ENCODE measurements around the gene ASB12.
"Not testable (repeated sequence)": the region's sequence is repeated elsewhere in the genome, so short reads cannot be mapped to it uniquely, and the experiment has no call there.

The ASB12 gene

GRCh38 chrX:64230123-64230970 is at the start of gene ASB12:
Gene ASB12 (minus strand): TSS chrX:64230607. CDS start chrX:64225650, 4,957 bp downstream.
- Histone ChIP-seq H3K4me1 (ENCODE audit: control insufficient read depth, insufficient read depth, low read length) (no peaks in the 10 kb centered on the region), H3K27ac (ENCODE audit: low read depth, low read length) (no peak within 1 kb of the TSS), H3K4me3 (ENCODE audit: low read depth, low read length) (no peak within 1 kb of the TSS), H3K36me3 (ENCODE audit: control insufficient read depth, insufficient read depth, low read length) (no peaks in the 10 kb centered on the region), H3K27me3 (ENCODE audit: control insufficient read depth, insufficient read depth, low read length) (no peaks in the 10 kb centered on the region), H3K9ac (ENCODE audit: low read depth, low read length) (no peak within 1 kb of the TSS), H3K9me3 (ENCODE audit: control insufficient read depth, insufficient read depth, low read length) (peaks cover 48% of the 10 kb centered on the region)

GRCh38 chrX:64265265-64265664 is 34.9 kb upstream of the ASB12 start:
- no peak overlapping the region for H3K9ac ChIP-seq (ENCODE audit: low read depth, low read length)
- no peaks in the 10 kb centered on the region for H3K36me3 ChIP-seq (ENCODE audit: control insufficient read depth, insufficient read depth, low read length)
- H3K27ac ChIP-seq (ENCODE audit: low read depth, low read length): no peak overlapping the region
- no peaks in the 10 kb centered on the region for H3K4me1 ChIP-seq (ENCODE audit: control insufficient read depth, insufficient read depth, low read length)
- no peaks in the 10 kb centered on the region for H3K27me3 ChIP-seq (ENCODE audit: control insufficient read depth, insufficient read depth, low read length)
- H3K9me3 ChIP-seq (ENCODE audit: control insufficient read depth, insufficient read depth, low read length): peaks cover 45% of the 10 kb centered on the region
- H3K4me3 ChIP-seq (ENCODE audit: low read depth, low read length): no peak overlapping the region

GRCh38 chrX:64229154-64229553 is 1.3 kb downstream of the ASB12 start:
- Histone ChIP-seq H3K4me1 (ENCODE audit: control insufficient read depth, insufficient read depth, low read length) (no peaks in the 10 kb centered on the region), H3K27me3 (ENCODE audit: control insufficient read depth, insufficient read depth, low read length) (no peaks in the 10 kb centered on the region), H3K9ac (ENCODE audit: low read depth, low read length) (no peak overlapping the region), H3K27ac (ENCODE audit: low read depth, low read length) (no peak overlapping the region), H3K36me3 (ENCODE audit: control insufficient read depth, insufficient read depth, low read length) (no peaks in the 10 kb centered on the region), H3K4me3 (ENCODE audit: low read depth, low read length) (no peak overlapping the region), H3K9me3 (ENCODE audit: control insufficient read depth, insufficient read depth, low read length) (peaks cover 53% of the 10 kb centered on the region)

- no peaks in the 10 kb centered on the region for H3K4me1 ChIP-seq (ENCODE audit: control insufficient read depth, insufficient read depth, low read length)
- no peak overlapping the region for H3K4me3 ChIP-seq (ENCODE audit: low read depth, low read length)
- no peak overlapping the region for H3K9ac ChIP-seq (ENCODE audit: low read depth, low read length)
- H3K36me3 ChIP-seq (ENCODE audit: control insufficient read depth, insufficient read depth, low read length): no peaks in the 10 kb centered on the region
- H3K27ac ChIP-seq (ENCODE audit: low read depth, low read length): no peak overlapping the region
- H3K27me3 ChIP-seq (ENCODE audit: control insufficient read depth, insufficient read depth, low read length): no peaks in the 10 kb centered on the region
- peaks cover 41% of the 10 kb centered on the region for H3K9me3 ChIP-seq (ENCODE audit: control insufficient read depth, insufficient read depth, low read length)
Observed at GRCh38 chrX:64218023-64218422, 12.4 kb downstream of the ASB12 start.

GRCh38 chrX:64213989-64214388 is 16.4 kb downstream of the ASB12 start:
- not testable (repeated sequence) for H3K9ac ChIP-seq (ENCODE audit: low read depth, low read length); H3K4me3 ChIP-seq (ENCODE audit: low read depth, low read length); H3K4me1 ChIP-seq (ENCODE audit: control insufficient read depth, insufficient read depth, low read length); H3K27me3 ChIP-seq (ENCODE audit: control insufficient read depth, insufficient read depth, low read length); H3K27ac ChIP-seq (ENCODE audit: low read depth, low read length); H3K36me3 ChIP-seq (ENCODE audit: control insufficient read depth, insufficient read depth, low read length)
- H3K9me3 ChIP-seq (ENCODE audit: control insufficient read depth, insufficient read depth, low read length): peaks cover 38% of the 10 kb centered on the region

GRCh38 chrX:64206556-64207162 is 23.7 kb downstream of the ASB12 start:
- no peaks in the 10 kb centered on the region for H3K4me1 ChIP-seq (ENCODE audit: control insufficient read depth, insufficient read depth, low read length)
- peaks cover 33% of the 10 kb centered on the region; the same call in 1 of the 2 replicates for H3K9me3 ChIP-seq (ENCODE audit: control insufficient read depth, insufficient read depth, low read length)
- H3K27me3 ChIP-seq (ENCODE audit: control insufficient read depth, insufficient read depth, low read length): peaks cover 11% of the 10 kb centered on the region
- H3K36me3 ChIP-seq (ENCODE audit: control insufficient read depth, insufficient read depth, low read length): no peaks in the 10 kb centered on the region
- H3K9ac ChIP-seq (ENCODE audit: low read depth, low read length): no peak overlapping the region
- peak overlapping the region; percentile 74 for H3K4me3 ChIP-seq (ENCODE audit: low read depth, low read length)
- H3K27ac ChIP-seq (ENCODE audit: low read depth, low read length): peak overlapping the region; percentile 80

- Histone ChIP-seq H3K36me3 (ENCODE audit: control insufficient read depth, insufficient read depth, low read length) (no peaks in the 10 kb centered on the region), H3K9me3 (ENCODE audit: control insufficient read depth, insufficient read depth, low read length) (peaks cover 31% of the 10 kb centered on the region; the same call in 1 of the 2 replicates), H3K27ac (ENCODE audit: low read depth, low read length) (peak overlapping the region; percentile 80), H3K4me1 (ENCODE audit: control insufficient read depth, insufficient read depth, low read length) (no peaks in the 10 kb centered on the region), H3K9ac (ENCODE audit: low read depth, low read length) (peak overlapping the region; percentile 40; the same call in 1 of the 2 replicates), H3K27me3 (ENCODE audit: control insufficient read depth, insufficient read depth, low read length) (peaks cover 11% of the 10 kb centered on the region), H3K4me3 (ENCODE audit: low read depth, low read length) (peak overlapping the region; percentile 74)
Observed at GRCh38 chrX:64205735-64206501, 24.5 kb downstream of the ASB12 start.

GRCh38 chrX:64205441-64205734 is 25.0 kb downstream of the ASB12 start, which contains the start of gene AMER1:
Gene AMER1 (minus strand): TSS chrX:64205708. CDS start chrX:64193286, 12,422 bp downstream.
- H3K4me1 ChIP-seq (ENCODE audit: control insufficient read depth, insufficient read depth, low read length): no peaks in the 10 kb centered on the region
- peaks cover 32% of the 10 kb centered on the region; the same call in 1 of the 2 replicates for H3K9me3 ChIP-seq (ENCODE audit: control insufficient read depth, insufficient read depth, low read length)
- H3K9ac ChIP-seq (ENCODE audit: low read depth, low read length): peak within 1 kb of the TSS; percentile 40; the same call in 1 of the 2 replicates
- H3K27ac ChIP-seq (ENCODE audit: low read depth, low read length): peak within 1 kb of the TSS; percentile 80
- H3K27me3 ChIP-seq (ENCODE audit: control insufficient read depth, insufficient read depth, low read length): peaks cover 11% of the 10 kb centered on the region
- H3K4me3 ChIP-seq (ENCODE audit: low read depth, low read length): peak within 1 kb of the TSS; percentile 74
- no peaks in the 10 kb centered on the region for H3K36me3 ChIP-seq (ENCODE audit: control insufficient read depth, insufficient read depth, low read length)

- Histone ChIP-seq H3K27ac (ENCODE audit: low read depth, low read length) (no peak overlapping the region), H3K4me3 (ENCODE audit: low read depth, low read length) (peak overlapping the region; percentile 74), H3K27me3 (ENCODE audit: control insufficient read depth, insufficient read depth, low read length) (peaks cover 11% of the 10 kb centered on the region), H3K4me1 (ENCODE audit: control insufficient read depth, insufficient read depth, low read length) (no peaks in the 10 kb centered on the region), H3K9ac (ENCODE audit: low read depth, low read length) (peak overlapping the region; percentile 35; the same call in 1 of the 2 replicates), H3K36me3 (ENCODE audit: control insufficient read depth, insufficient read depth, low read length) (no peaks in the 10 kb centered on the region), H3K9me3 (ENCODE audit: control insufficient read depth, insufficient read depth, low read length) (peaks cover 31% of the 10 kb centered on the region; the same call in 1 of the 2 replicates)
Observed at GRCh38 chrX:64204701-64205440, 25.5 kb downstream of the ASB12 start.

- Histone ChIP-seq H3K4me3 (ENCODE audit: low read depth, low read length) (peak overlapping the region; percentile 74), H3K27me3 (ENCODE audit: control insufficient read depth, insufficient read depth, low read length) (peaks cover 11% of the 10 kb centered on the region), H3K36me3 (ENCODE audit: control insufficient read depth, insufficient read depth, low read length) (no peaks in the 10 kb centered on the region), H3K9me3 (ENCODE audit: control insufficient read depth, insufficient read depth, low read length) (peaks cover 32% of the 10 kb centered on the region; the same call in 1 of the 2 replicates), H3K9ac (ENCODE audit: low read depth, low read length) (no peak overlapping the region), H3K4me1 (ENCODE audit: control insufficient read depth, insufficient read depth, low read length) (no peaks in the 10 kb centered on the region), H3K27ac (ENCODE audit: low read depth, low read length) (no peak overlapping the region)
Observed at GRCh38 chrX:64204252-64204651, 26.2 kb downstream of the ASB12 start.
